DMS79 (cell line): ENCODE data around the gene GTF3C4.

Experiments
- DNase-seq: peaks from one replicate; lab custom pipeline; 2025; lab: John Stamatoyannopoulos, UW

GTF3C4 gene

GRCh38 chr9:132732326-132733259 is 62.3 kb downstream of the GTF3C4 start:
- no peak for DNase-seq

DNA sequence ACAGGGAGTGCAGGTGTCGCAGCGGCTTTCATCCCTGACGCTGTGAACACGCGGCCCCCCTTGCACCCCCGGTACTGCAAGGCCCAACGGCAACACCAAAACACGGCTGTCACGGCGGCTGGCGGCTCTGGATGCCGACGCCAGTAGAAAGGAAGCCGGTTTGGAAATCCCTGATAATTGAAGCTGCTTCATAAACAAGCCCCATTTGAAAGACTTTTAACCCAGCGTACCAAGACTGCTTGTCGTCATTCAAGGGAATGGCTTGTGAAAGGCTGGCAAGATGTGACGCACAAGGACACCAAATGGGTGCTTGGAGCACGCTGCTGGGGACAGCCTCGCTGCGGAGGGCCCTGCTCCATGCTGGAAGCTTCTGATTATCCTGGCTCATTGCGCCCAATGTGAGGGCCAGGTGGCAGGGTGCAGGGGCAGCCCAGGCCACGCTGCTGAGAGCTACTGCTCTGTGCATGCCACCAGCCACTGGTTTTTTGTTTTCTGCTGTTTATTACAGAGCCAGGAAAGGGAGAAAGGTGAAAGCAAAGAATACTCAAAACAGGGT is 63.1 kb downstream of the GTF3C4 start:
- no peak for DNase-seq

DNA sequence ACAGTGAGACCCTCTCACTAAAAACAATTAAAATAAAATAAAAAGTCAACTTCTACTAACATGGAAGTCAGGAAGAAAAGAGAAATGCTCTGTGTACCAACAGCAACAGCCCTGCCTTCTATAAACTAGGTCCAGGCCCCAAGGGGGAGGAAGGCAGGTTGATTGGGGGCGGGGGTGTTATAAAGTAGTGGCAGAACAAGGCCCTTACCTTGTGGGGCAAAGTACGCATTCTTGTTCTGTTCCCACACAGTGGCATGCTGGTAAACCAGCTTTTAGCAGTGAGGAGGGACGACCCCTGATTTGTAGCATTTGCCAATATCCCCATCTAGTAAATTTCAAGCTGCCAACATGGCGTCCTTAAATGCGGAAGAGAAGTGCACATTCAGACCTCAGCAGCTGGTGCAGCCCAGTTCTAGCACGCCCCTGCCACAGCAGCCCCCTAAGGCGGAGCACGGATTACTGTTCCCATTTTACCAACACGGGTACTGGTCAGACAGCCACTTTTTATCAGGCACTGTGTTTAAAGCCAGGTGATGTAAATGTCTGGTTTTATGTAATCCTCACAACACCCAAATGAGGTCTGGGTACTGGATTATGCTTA is 69.5 kb downstream of the GTF3C4 start:
- no peak for DNase-seq

- DNase-seq: no peak
Observed at GRCh38 chr9:132740526-132741309, 70.5 kb downstream of the GTF3C4 start.

GRCh38 chr9:132742821-132743311 is 72.6 kb downstream of the GTF3C4 start:
- DNase-seq: no peak

- no peak for DNase-seq
Observed at GRCh38 chr9:132743931-132744479, 73.7 kb downstream of the GTF3C4 start.
